H1 (cell line): ENCODE results near the gene SCFD1.
A peak's percentile ranks its signal among the peaks of the same experiment; 100 is the strongest.

Source experiments
- CEBPB ChIP-seq: IDR thresholded peaks from 2 replicates; pipeline ENCODE4 v1.6.1; 2012; ENCODE audit warnings: low read depth, low read length
- EP300 ChIP-seq, 2 experiments: IDR thresholded peaks; 1 replicate in 1 of 2; 2 replicates in 1 of 2; pipeline ENCODE4 v1.6.1; 2011 to 2012; ENCODE audit warnings: low read depth in 2 of 2, low read length in 2 of 2, mild to moderate bottlenecking in 2 of 2, borderline replicate concordance in 1 of 2, inconsistent platforms in 1 of 2, moderate library complexity in 1 of 2
- GABPA ChIP-seq: IDR thresholded peaks from 2 replicates; pipeline ENCODE4 v1.6.1; 2011; ENCODE audit warnings: mild to moderate bottlenecking, low read length, moderate library complexity, borderline replicate concordance; ENCODE audit not compliant: insufficient read depth
- JUND ChIP-seq: IDR thresholded peaks from 2 replicates; pipeline ENCODE4 v1.6.1; 2011; ENCODE audit warnings: mild to moderate bottlenecking, improper control_type of control experiment, low read length
- KDM1A ChIP-seq: fragments of 200-600, 300-600 bp; sonication (generic); IDR thresholded peaks from 2 replicates; pipeline ENCODE4 v1.7.1; 2016; ENCODE audit warnings: mild to moderate bottlenecking, low read length, borderline replicate concordance
- POLR2A ChIP-seq, 2 experiments: IDR thresholded peaks; 1 replicate in 1 of 2; 2 replicates in 1 of 2; pipeline ENCODE4 v1.6.1; 2011; ENCODE audit warnings: low read depth in 2 of 2, low read length in 2 of 2, mild to moderate bottlenecking in 2 of 2; ENCODE audit errors: control extremely low read depth in 1 of 2
- POLR2AphosphoS5 ChIP-seq: IDR thresholded peaks from 2 replicates; pipeline ENCODE4 v1.6.1; 2011; ENCODE audit warnings: low read depth, low read length
- RAD21 ChIP-seq, 2 experiments: IDR thresholded peaks in 1 of 2; conservative IDR thresholded peaks in 1 of 2; 2 replicates each; pipeline ENCODE4 v1.6.1; 2011; ENCODE audit warnings: low read depth in 2 of 2, low read length in 2 of 2, improper control_type of control experiment in 1 of 2, inconsistent platforms in 1 of 2, mild to moderate bottlenecking in 1 of 2, moderate library complexity in 1 of 2
- RFX5 ChIP-seq: IDR thresholded peaks from 2 replicates; pipeline ENCODE4 v1.6.1; 2011; ENCODE audit warnings: low read depth, low read length, improper control_type of control experiment, borderline replicate concordance
- SP1 ChIP-seq: IDR thresholded peaks from 2 replicates; pipeline ENCODE4 v1.6.1; 2011; ENCODE audit warnings: low read depth, low read length
- TF ChIP-seq, protein P1 (sequence below), 3 experiments: IDR thresholded peaks; 1 replicate in 2 of 3; 2 replicates in 1 of 3; pipeline versions ENCODE4 v1.5.1 to v1.6.1; 2011; ENCODE audit warnings: low read length in 3 of 3, mild to moderate bottlenecking in 3 of 3, inconsistent platforms in 2 of 3, low read depth in 1 of 3, moderate library complexity in 1 of 3; ENCODE audit not compliant: insufficient read depth in 1 of 3; ENCODE audit errors: control extremely low read depth in 1 of 3
- TF ChIP-seq, protein P2 (sequence below): IDR thresholded peaks from 2 replicates; pipeline ENCODE4 v1.6.1; 2011; ENCODE audit warnings: low read length, improper control_type of control experiment

DNA sequence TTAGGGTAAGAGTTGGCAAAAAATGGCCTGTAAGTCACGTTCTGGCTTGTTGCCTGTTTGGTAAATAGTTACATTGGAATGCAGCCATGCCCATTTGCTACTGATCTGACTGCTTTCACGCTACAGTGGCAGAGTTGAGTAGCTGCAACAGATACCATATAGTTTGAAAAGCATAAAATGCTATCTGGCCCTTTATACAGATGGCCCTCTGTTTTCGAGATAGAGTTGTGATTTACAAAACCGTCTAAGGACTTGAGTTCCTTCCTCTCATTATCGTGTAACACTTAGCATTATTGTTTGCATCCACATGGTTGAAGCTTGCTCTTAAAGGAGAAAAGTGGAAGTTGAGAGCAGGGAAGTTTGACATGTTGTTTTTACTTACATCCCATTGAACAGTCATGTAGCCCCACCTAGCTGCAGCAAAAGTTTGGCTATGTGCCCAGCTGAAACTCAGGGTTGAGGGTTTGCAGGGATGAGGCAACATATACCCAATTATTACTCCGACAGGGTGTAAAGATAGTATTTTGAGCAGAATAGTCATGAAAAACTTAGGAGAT is 11.3 kb upstream of the SCFD1 start:
- TF ChIP-seq RAD21 (IDR thresholded peaks at IDR 0.05 in 1 of 2, conservative IDR thresholded peaks at IDR 0.05 in 1 of 2; ENCODE audit: low read depth in 2 of 2, low read length in 2 of 2) (peak; percentile 32 to 50), POLR2A (IDR thresholded peaks at IDR 0.05; ENCODE audit: control extremely low read depth in 1 of 2, low read depth in 2 of 2, low read length in 2 of 2) (no peak), CEBPB (no peak), POLR2AphosphoS5 (no peak), RFX5 (no peak), GABPA (no peak), JUND (no peak), SP1 (no peak), KDM1A (no peak), EP300 (IDR thresholded peaks at IDR 0.05; ENCODE audit: borderline replicate concordance in 1 of 2, low read depth in 2 of 2, low read length in 2 of 2) (no peak)
- TF ChIP-seq, protein P1, sequence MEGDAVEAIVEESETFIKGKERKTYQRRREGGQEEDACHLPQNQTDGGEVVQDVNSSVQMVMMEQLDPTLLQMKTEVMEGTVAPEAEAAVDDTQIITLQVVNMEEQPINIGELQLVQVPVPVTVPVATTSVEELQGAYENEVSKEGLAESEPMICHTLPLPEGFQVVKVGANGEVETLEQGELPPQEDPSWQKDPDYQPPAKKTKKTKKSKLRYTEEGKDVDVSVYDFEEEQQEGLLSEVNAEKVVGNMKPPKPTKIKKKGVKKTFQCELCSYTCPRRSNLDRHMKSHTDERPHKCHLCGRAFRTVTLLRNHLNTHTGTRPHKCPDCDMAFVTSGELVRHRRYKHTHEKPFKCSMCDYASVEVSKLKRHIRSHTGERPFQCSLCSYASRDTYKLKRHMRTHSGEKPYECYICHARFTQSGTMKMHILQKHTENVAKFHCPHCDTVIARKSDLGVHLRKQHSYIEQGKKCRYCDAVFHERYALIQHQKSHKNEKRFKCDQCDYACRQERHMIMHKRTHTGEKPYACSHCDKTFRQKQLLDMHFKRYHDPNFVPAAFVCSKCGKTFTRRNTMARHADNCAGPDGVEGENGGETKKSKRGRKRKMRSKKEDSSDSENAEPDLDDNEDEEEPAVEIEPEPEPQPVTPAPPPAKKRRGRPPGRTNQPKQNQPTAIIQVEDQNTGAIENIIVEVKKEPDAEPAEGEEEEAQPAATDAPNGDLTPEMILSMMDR (IDR thresholded peaks at IDR 0.05; ENCODE audit: control extremely low read depth in 1 of 3, insufficient read depth in 1 of 3, low read depth in 1 of 3, low read length in 3 of 3), result peak in 2 of 3 experiments; percentile 15 to 37; a peak in 2 of 4 replicates
- TF ChIP-seq, protein P2, sequence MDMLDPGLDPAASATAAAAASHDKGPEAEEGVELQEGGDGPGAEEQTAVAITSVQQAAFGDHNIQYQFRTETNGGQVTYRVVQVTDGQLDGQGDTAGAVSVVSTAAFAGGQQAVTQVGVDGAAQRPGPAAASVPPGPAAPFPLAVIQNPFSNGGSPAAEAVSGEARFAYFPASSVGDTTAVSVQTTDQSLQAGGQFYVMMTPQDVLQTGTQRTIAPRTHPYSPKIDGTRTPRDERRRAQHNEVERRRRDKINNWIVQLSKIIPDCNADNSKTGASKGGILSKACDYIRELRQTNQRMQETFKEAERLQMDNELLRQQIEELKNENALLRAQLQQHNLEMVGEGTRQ, result no peak
